HG03060 (cell line): Measurements from ENCODE around the gene FRAT1.
"Not testable (repeated sequence)": the region's sequence is repeated elsewhere in the genome, so short reads cannot be mapped to it uniquely, and the experiment has no call there.

Experiments
- ATAC-seq: cut with Tn5 transposase; IDR thresholded peaks from one replicate; pipeline ENCODE4 v1.9.1; 2021; ENCODE audit warnings: low read depth, moderate number of reproducible peaks; ENCODE audit not compliant: unreplicated experiment

FRAT1 gene, protein sequence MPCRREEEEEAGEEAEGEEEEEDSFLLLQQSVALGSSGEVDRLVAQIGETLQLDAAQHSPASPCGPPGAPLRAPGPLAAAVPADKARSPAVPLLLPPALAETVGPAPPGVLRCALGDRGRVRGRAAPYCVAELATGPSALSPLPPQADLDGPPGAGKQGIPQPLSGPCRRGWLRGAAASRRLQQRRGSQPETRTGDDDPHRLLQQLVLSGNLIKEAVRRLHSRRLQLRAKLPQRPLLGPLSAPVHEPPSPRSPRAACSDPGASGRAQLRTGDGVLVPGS

DNA sequence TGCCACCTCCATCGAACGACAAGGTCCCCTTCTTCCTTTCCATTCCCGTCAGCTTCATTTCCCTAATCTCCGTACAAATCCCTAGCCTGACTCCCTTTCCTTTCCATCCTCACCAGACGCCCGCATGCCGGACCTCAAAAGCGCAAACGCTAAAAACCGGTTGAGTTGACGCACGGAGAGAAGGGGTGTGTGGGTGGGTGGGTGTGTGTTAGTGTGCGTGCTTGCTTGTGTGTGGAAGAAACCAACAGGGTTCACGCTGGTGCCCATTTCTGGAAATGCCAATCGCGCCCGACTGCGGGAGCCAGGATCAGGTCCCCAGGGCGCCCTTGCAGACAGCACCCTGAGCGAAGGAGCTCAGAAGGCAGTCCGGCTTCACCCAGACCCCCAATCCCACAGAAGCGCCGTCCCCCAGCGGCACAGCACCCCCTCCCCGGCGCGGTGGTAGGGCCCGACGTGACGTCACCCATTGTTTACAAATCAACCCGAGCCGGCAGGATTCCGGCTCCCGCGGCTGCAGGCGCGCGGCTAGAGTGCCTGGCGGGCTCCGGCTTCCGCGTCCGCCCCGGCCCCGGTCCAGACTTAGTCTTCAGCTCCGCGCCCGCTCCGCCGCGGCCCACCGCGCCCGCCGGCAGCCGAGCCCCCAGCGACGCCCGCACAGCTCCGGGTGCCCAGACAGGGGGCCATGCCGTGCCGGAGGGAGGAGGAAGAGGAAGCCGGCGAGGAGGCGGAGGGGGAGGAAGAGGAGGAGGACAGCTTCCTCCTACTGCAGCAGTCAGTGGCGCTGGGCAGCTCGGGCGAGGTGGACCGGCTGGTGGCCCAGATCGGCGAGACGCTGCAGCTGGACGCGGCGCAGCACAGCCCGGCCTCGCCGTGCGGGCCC lies at the start of gene FRAT1:
Gene FRAT1 (plus strand): TSS at position 500 of the 880 bp plus-strand sequence. CDS start 183 bp downstream, at position 683.
- peak; percentile 70 for ATAC-seq

GRCh38 chr10:97270523-97271154 lies 48.4 kb upstream of the FRAT1 start:
- ATAC-seq, result no peak

GRCh38 chr10:97273700-97274099 lies 45.4 kb upstream of the FRAT1 start:
- ATAC-seq, result no peak

DNA sequence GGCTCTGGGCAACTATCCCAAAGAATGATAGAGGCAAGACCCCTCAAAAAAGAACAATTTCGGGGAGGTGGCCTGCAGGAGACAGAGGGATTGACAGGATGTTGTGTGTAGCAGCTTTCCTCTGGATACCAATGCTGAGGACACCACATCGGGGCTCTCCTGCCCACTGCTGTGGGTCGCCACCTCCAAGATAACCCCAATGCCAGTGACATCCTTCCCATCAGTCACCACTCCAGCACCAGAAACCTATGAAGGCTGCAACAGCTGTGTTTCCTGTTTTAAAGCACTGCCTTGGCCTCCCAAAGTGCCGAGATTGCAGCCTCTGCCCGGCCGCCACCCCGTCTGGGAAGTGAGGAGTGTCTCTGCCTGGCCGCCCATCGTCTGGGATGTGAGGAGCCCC lies 44.2 kb upstream of the FRAT1 start:
- ATAC-seq, result no peak

DNA sequence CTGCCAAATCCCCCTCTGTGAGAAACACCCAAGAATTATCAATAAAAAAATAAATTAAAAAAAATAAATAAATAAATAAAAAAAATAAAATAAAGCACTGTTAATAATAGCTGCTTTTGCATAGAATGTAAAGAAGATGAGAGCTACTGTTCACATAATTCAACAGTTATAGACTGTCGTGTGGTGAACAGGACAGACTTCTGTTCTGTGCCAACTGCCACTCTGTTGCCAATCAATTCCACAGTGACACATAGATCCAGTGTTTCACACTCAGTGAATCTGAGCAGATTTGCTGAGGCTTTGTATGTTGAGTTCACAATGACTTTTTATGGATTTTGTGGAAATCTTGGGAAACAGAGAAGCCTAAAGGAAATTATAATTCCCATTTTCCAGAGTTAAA lies 41.5 kb upstream of the FRAT1 start:
- ATAC-seq, result no peak

- no peak for ATAC-seq
Observed at GRCh38 chr10:97278491-97278989, 40.5 kb upstream of the FRAT1 start.

DNA sequence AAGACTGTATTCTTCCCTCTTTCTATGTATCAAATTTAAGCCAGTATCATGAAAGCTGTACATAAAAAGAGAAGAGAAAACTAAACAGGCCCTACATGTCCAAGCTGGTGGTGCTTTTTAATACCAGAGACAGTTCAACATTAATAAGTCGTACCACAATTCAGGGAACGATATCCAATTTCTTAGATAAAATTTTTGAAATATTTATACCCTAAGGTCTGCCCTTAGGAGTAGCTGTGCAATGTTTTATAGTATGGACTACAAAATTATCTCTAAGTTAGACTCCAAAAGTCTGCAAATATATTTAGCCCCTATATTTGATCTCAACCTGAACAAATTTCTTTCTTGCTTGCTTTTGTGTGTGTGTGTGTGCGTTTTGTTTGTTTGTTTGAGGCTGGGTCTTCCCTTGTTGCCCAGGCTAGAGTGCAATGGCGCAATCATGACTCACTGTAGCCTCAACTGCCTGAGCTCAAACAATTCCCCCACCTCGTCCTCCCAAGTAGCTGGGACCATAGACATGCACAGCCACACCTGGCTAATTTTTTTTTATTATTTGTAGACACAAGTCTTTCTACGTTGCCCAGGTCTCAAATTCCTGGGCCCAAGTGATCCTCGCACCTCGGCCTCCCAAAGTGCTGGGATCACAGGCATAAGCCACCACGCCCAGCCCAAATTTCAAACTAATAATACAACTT lies 39.8 kb upstream of the FRAT1 start:
- ATAC-seq, result no peak

DNA sequence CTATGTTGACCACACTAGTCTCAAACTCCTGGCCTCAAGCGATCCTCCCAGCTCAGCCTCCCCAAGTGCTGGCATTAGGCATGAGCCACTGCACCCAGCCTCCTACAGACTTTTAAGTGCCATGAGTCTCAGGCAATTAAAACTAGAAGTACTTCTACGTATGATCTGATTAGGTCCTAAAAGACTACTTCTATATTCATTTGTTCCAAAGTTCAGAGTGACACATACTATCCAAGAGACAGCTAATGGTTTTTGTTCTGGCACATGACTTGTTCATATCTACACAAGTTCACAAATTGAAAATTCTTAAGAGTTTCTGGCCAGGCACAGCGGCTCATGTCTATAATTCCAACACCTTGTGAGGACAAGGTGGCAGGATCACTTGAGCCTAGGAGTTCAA lies 38.3 kb upstream of the FRAT1 start:
- ATAC-seq, result no peak

GRCh38 chr10:97290076-97290475 lies 29.0 kb upstream of the FRAT1 start:
- not testable (repeated sequence) for ATAC-seq

- not testable (repeated sequence) for ATAC-seq
Observed at GRCh38 chr10:97290576-97291356, 28.3 kb upstream of the FRAT1 start.

- no peak for ATAC-seq
Observed at GRCh38 chr10:97291357-97292096, 27.5 kb upstream of the FRAT1 start.

GRCh38 chr10:97292097-97292861 lies 26.8 kb upstream of the FRAT1 start, which contains the start of gene ARHGAP19:
Gene ARHGAP19 (minus strand): TSS chr10:97292637. CDS start chr10:97292627, 10 bp downstream.
- ATAC-seq, result peak; percentile 94

- ATAC-seq, result no peak
Observed at GRCh38 chr10:97292862-97293198, 26.2 kb upstream of the FRAT1 start.

GRCh38 chr10:97297556-97298222 lies 21.4 kb upstream of the FRAT1 start:
- ATAC-seq, result no peak

DNA sequence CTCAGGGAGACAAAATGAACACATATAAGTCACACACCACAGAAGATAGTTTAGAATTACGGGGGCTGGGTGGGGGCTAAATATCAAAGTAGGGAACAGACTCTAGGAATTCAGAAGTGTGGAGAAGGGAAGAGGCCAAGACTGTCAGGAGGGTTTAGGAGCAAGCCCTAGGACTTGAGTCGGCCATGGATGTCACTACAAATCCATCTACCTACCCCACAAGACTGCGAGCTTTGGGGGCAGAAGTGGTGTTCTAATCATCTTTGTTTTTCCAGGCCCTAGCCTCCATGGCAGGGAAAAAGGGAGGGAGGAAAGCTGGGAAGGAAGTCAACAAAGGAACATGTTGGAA lies 20.9 kb upstream of the FRAT1 start:
- ATAC-seq, result no peak

- no peak for ATAC-seq
Observed at GRCh38 chr10:97300980-97301379, 18.1 kb upstream of the FRAT1 start.

DNA sequence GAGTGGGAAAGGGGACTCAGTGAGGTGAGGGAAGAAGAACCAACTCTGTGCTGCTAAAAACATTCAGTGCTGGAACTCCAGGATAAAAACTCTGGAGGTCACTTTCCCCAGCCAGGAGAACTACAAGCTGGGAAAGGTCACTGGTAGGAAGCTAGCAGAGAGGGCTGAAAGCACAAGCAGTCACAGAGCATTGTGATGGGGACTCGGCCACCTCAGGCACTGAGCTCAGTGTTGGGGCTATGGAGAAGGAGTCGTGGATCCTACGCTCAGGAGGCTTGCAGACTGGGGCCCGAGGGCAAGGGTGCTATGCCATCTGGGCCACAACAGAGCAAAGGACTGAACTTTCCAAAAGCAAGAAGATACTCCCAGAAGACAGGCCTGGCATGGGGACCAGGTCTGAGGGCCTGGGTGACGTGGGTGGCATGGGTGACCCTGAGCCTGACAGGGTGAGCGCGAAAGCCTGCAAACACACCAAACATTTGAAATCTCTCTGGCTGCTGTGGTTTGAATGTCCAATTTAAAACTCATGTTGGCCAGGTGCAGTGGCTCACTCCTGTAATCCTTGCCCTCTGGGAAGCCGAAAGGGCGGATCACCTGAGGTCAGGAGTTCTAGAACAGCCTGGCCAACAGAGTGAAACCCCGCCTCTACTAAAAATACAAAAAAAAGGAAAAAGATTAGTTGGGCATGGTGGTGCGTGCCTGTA lies 16.8 kb upstream of the FRAT1 start:
- no peak for ATAC-seq
